ENCODE results near the gene AFTPH.

DNA sequence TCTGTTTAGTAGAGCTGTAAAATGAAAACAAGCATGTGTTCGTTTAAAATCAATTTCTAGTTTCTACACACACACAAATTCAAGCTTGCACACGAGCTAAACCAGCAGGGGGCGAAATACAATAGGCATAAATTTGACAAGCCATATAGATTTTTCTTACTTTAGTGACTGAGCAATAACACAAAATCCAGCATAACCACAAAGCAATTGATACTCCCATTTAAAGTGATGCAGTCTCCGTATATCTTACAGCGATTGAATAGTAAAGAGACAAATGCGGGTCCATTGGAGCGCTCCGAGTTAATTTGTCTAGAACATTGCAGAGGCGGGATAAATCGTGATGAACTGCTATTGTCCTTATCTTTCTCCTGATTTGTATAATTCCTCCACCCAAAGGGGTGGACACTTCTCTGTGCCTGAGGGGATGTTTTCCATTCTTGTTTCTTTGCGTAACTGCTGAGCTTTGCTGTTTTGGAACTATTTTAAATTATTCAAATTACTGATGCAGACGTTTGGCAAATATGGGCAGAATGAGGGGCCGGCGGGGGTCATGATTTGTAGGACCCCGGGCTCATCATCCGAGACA lies 1.2 kb upstream of the AFTPH start:
- TF ChIP-seq, protein P1, sequence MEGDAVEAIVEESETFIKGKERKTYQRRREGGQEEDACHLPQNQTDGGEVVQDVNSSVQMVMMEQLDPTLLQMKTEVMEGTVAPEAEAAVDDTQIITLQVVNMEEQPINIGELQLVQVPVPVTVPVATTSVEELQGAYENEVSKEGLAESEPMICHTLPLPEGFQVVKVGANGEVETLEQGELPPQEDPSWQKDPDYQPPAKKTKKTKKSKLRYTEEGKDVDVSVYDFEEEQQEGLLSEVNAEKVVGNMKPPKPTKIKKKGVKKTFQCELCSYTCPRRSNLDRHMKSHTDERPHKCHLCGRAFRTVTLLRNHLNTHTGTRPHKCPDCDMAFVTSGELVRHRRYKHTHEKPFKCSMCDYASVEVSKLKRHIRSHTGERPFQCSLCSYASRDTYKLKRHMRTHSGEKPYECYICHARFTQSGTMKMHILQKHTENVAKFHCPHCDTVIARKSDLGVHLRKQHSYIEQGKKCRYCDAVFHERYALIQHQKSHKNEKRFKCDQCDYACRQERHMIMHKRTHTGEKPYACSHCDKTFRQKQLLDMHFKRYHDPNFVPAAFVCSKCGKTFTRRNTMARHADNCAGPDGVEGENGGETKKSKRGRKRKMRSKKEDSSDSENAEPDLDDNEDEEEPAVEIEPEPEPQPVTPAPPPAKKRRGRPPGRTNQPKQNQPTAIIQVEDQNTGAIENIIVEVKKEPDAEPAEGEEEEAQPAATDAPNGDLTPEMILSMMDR (IDR thresholded peaks at IDR 0.05) = peak; percentile 66 to 95 (median 90)
- TF ChIP-seq POLR2A (IDR thresholded peaks at IDR 0.05) = no peak

Data from body of pancreas (tissue), 4 donors.